GM18519 (cell line): ENCODE results near the gene NRL.
"Not testable (repeated sequence)": the region's sequence is repeated elsewhere in the genome, so short reads cannot be mapped to it uniquely, and the experiment has no call there.

ENCODE experiments used
- ATAC-seq: cut with Tn5 transposase; IDR thresholded peaks from one replicate; pipeline ENCODE4 v1.9.1; 2021; ENCODE audit warnings: mild to moderate bottlenecking, moderate library complexity; ENCODE audit not compliant: unreplicated experiment, low FRiP score

The NRL gene

GRCh38 chr14:24127673-24128072 lies 12.9 kb upstream of the NRL start:
- ATAC-seq: no peak

- ATAC-seq: no peak
These were observed 12.2 kb upstream of the NRL start for GRCh38 chr14:24126939-24127338.

- no peak for ATAC-seq
These were observed 9.0 kb upstream of the NRL start for GRCh38 chr14:24123424-24124417.

- ATAC-seq: no peak
These were observed 8.1 kb upstream of the NRL start for GRCh38 chr14:24122898-24123297.

- ATAC-seq: no peak
These were observed 7.7 kb upstream of the NRL start for GRCh38 chr14:24122416-24122815.

- no peak for ATAC-seq
These were observed 6.5 kb upstream of the NRL start for GRCh38 chr14:24121210-24121609.

- ATAC-seq: no peak
These were observed 4.9 kb upstream of the NRL start for GRCh38 chr14:24119691-24120090.

- no peak for ATAC-seq
These were observed 2.4 kb upstream of the NRL start for GRCh38 chr14:24117179-24117578.

- ATAC-seq: no peak
These were observed 1.5 kb upstream of the NRL start for GRCh38 chr14:24116128-24116814.

GRCh38 chr14:24115422-24116127 lies 826 bp upstream of the NRL start:
- ATAC-seq: no peak

- ATAC-seq: peak; percentile 9
These were observed 783 bp downstream of the NRL start for GRCh38 chr14:24113801-24114531.

GRCh38 chr14:24113379-24113800 lies 1.4 kb downstream of the NRL start:
- ATAC-seq: no peak

GRCh38 chr14:24110523-24110922 lies 4.2 kb downstream of the NRL start:
- ATAC-seq: no peak

GRCh38 chr14:24110060-24110459 lies 4.7 kb downstream of the NRL start:
- ATAC-seq: no peak

GRCh38 chr14:24108336-24108874 lies 6.3 kb downstream of the NRL start:
- no peak for ATAC-seq

- no peak for ATAC-seq
These were observed 8.0 kb downstream of the NRL start for GRCh38 chr14:24106672-24107271.

- ATAC-seq: not testable (repeated sequence)
These were observed 9.0 kb downstream of the NRL start for GRCh38 chr14:24105609-24106239.

- ATAC-seq: no peak
These were observed 11.3 kb downstream of the NRL start for GRCh38 chr14:24103451-24103850.

GRCh38 chr14:24102357-24103048 lies 12.2 kb downstream of the NRL start:
- no peak for ATAC-seq
